GM12878 (cell line): Measurements from ENCODE around the gene CKB. TPM values are rescaled to one million over a fixed set of nuclear protein-coding genes. Genes with fewer than 3 reads are reported as not detected.
A peak's percentile ranks its signal among the peaks of the same experiment; 100 is the strongest.

Source experiments
- ATAC-seq: fragments of 200-7000 bp; cut with Tn5 transposase; 3 replicates; pipeline ENCODE4 v1.9.1; 2020; ENCODE audit warnings: mild to moderate bottlenecking, moderate library complexity
- BruUV-seq: library from RNA; stranded (reverse); fragments of 400-500 nt; replicated peaks from 2 replicates; lab custom pipeline; 2021; lab: Mats Ljungman, UMichigan
- CTCF ChIA-PET: fragments of 300-600 bp; sonication (Branson Sonifier 250); formaldehyde crosslinking; extraction: SDS; loops from one replicate; lab custom pipeline; 2021; ENCODE audit warnings: inconsistent platforms; lab: Yijun Ruan, JAX
- POLR2A ChIA-PET: fragments of 350-600 bp; formaldehyde crosslinking; extraction: SDS; loops from one replicate; lab custom pipeline; 2021; ENCODE audit warnings: inconsistent platforms; lab: Charles Lee
- RAD21 ChIA-PET: fragments of 300-600 bp; sonication (Branson Sonifier 250); formaldehyde crosslinking; loops from one replicate; lab custom pipeline; 2023; ENCODE audit warnings: antibody characterized with exemption; ENCODE audit not compliant: unreplicated experiment; lab: Charles Lee
- SMC1A ChIA-PET: fragments of 300-600 bp; sonication (Branson Sonifier 250); formaldehyde crosslinking; loops from one replicate; lab custom pipeline; 2023; ENCODE audit not compliant: unreplicated experiment, uncharacterized antibody; lab: Charles Lee
- DNase-seq: peaks from one replicate; pipeline ENCODE4 v3.0.0-alpha.2; 2011; ENCODE audit warnings: low read depth, low spot score
- FAIRE-seq: peaks from 3 replicates; lab custom pipeline; 2011; peaks lifted over from hg19 to GRCh38; lab: Jason Lieb, UNC
- H2AFZ ChIP-seq: 2 replicates; pipeline ENCODE4 v1.6.0; 2011; ENCODE audit warnings: low read depth, low read length, control low read depth; ENCODE audit not compliant: control insufficient read depth
- H3K27ac ChIP-seq: 2 replicates; pipeline ENCODE4 v1.5.1; 2011; ENCODE audit warnings: control low read depth; ENCODE audit not compliant: control insufficient read depth, insufficient read depth
- H3K27me3 ChIP-seq, 2 experiments: replicated peaks in 1 of 2; 2 replicates each; pipeline versions ENCODE4 v1.6.0 to v1.6.1; 2011; ENCODE audit warnings: low read length in 1 of 2; ENCODE audit not compliant: control insufficient read depth in 2 of 2, insufficient read depth in 2 of 2
- H3K36me3 ChIP-seq, 2 experiments: 2 replicates each; pipeline ENCODE4 v1.5.1; 2011; ENCODE audit warnings: low read length in 1 of 2; ENCODE audit not compliant: control insufficient read depth in 2 of 2, insufficient read depth in 2 of 2
- H3K4me1 ChIP-seq: 2 replicates; pipeline ENCODE4 v1.6.1; 2011; ENCODE audit warnings: mild to moderate bottlenecking, low read length, moderate library complexity, mixed read lengths; ENCODE audit not compliant: control insufficient read depth, insufficient read depth
- H3K4me2 ChIP-seq: 2 replicates; pipeline ENCODE4 v1.6.0; 2011; ENCODE audit warnings: control low read depth; ENCODE audit not compliant: control insufficient read depth, insufficient read depth
- H3K4me3 ChIP-seq: fragments of 200-600 bp; sonication (generic); 2 replicates; pipeline ENCODE4 v1.5.1; 2016
- H3K79me2 ChIP-seq: 2 replicates; pipeline ENCODE4 v1.6.0; 2011; ENCODE audit warnings: low read length; ENCODE audit not compliant: control insufficient read depth, insufficient read depth
- H3K9ac ChIP-seq: 2 replicates; pipeline ENCODE4 v1.8.0; 2011; ENCODE audit warnings: low read length, control low read depth, mixed read lengths; ENCODE audit not compliant: control insufficient read depth, insufficient read depth
- H3K9me3 ChIP-seq: replicated peaks from 3 replicates; pipeline ENCODE4 v1.5.1; 2011; ENCODE audit warnings: mild to moderate bottlenecking, low read length; ENCODE audit not compliant: control insufficient read depth, insufficient read depth
- H4K20me1 ChIP-seq: 2 replicates; pipeline ENCODE4 v1.6.0; 2011; ENCODE audit not compliant: control insufficient read depth, insufficient read depth
- JUND ChIP-seq: IDR thresholded peaks from 2 replicates; pipeline ENCODE4 v1.6.1; 2012; ENCODE audit warnings: low read depth, mild to moderate bottlenecking, low read length, improper control_type of control experiment, moderate library complexity
- MEF2B ChIP-seq: fragments of 450-650 bp; IDR thresholded peaks from 2 replicates; pipeline ENCODE4 v1.6.1; 2018; ENCODE audit warnings: mild to moderate bottlenecking, moderate library complexity; ENCODE audit not compliant: partially characterized antibody, poor library complexity, severe bottlenecking
- SREBF1 ChIP-seq: IDR thresholded peaks from 2 replicates; pipeline ENCODE4 v1.6.1; 2012; ENCODE audit warnings: mild to moderate bottlenecking, low read length
- WGBS: methylation state at CpG from one replicate; pipeline ENCODE4 v1.1.6; 2016; ENCODE audit warnings: low lambda C conversion rate; ENCODE audit not compliant: insufficient replicate concordance, insufficient coverage; ENCODE audit errors: missing lambda C conversion rate; 5-methylcytosine and 5-hydroxymethylcytosine counted together
- in situ Hi-C: fragments of 300-500 bp; cut with MboI; formaldehyde crosslinking; loops from 9 replicates; pipeline ENCODE4 v1.14.3; 2018; ENCODE audit warnings: mixed read lengths
- intact Hi-C: fragments of 100-400 bp; cut with micrococcal nuclease; formaldehyde crosslinking; loops from one replicate; pipeline ENCODE4 v1.14.2; 2022; ENCODE audit not compliant: unreplicated experiment
- polyA plus RNA-seq, 11 experiments: library from polyadenylated mRNA; depleted of rRNA in 4 of 11; unstranded in 6 of 11; stranded (reverse) in 5 of 11; fragments of >200 nt; fragmentation: Nextera tagmentation in 4 of 11; fragmentation: Illumina TruSeq in 1 of 11; extraction: Ambion mirVana in 4 of 11; extraction: Trizol in 1 of 11; gene quantifications; 1 replicate in 1 of 11; 2 replicates in 10 of 11; pipeline versions ENCODE4 v1.2.1 to v1.2.3, GENCODE V29; 2011 to 2016; ENCODE audit warnings: inconsistent platforms in 2 of 11, missing spikeins in 2 of 11, low read depth in 1 of 11
- total RNA-seq, 4 experiments: library from RNA; depleted of rRNA in 3 of 4; stranded (reverse); fragments of >200 nt in 3 of 4; fragmentation: Illumina TruSeq in 1 of 4; extraction: Trizol in 1 of 4; gene quantifications; 2 replicates each; pipeline versions ENCODE4 v1.2.1 to v1.2.3, GENCODE V29; 2013 to 2021
- TF ChIP-seq, protein P1 (sequence below): fragments of 450-650 bp; IDR thresholded peaks from 2 replicates; pipeline ENCODE4 v1.6.1; 2016; ENCODE audit warnings: mild to moderate bottlenecking

Gene CKB
- total and polyA plus RNA-seq, 10 of the 15 experiments (the other 5 are each of a cell fraction or from before 2014, with no cell fraction given), result 0.40 to 6.1 (median 2.3) TPM

DNA sequence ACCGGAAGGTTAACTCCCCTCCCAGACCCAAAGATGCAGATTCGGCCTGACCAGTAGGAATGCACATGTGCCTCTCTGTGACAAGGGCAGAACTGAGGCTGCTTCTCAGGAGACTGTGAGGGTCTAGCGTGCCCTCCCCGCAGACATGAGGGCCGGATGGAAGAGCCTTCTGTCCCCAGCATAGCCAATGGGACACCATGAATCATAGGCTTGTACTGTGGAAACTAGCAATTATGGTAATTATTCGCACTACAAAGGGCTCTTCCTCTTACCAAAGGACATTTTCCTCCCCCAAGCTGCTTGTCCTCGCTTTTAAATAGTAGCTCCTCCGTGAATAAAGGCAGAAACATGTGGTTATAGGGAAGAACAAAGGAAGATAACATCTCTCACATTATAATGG is 46.3 kb upstream of the CKB start:
- Histone ChIP-seq H3K4me1 (peaks cover 15% of the 10 kb centered on the region), H3K4me2 (no peak overlapping the region), H3K9me3 (no peaks in the 10 kb centered on the region), H4K20me1 (no peaks in the 10 kb centered on the region; the same call in 1 of the 2 replicates), H3K36me3 (no peaks in the 10 kb centered on the region; a peak in 2 of 4 replicates), H3K9ac (no peak overlapping the region), H3K4me3 (no peak overlapping the region), H2AFZ (no peak overlapping the region), H3K27ac (no peak overlapping the region), H3K79me2 (peaks cover 35% of the 10 kb centered on the region), H3K27me3 (no peaks in the 10 kb centered on the region)
- WGBS, result 92% methylated on average over 8 of the region's 8 CpGs
- ChIA-PET POLR2A (interaction anchor here (0.5 kb wide), 2 partner anchors 32 to 243 kb away, joined by 3 to 5 read pairs; no protein-coding TSS in a partner anchor), SMC1A (interaction anchor here (1.1 to 1.6 kb wide), 3 partner anchors 52 to 240 kb away, joined by 3 to 7 read pairs (median 3); no protein-coding TSS in a partner anchor), RAD21 (interaction anchor here (0.9 kb wide), 1 partner anchor 147 kb away, joined by 3 read pairs; the partner anchor contains the start of genes XRCC3 and ZFYVE21), CTCF (interaction anchor here (0.5 to 1.2 kb wide), 5 partner anchors 8 to 239 kb away, joined by 3 read pairs; no protein-coding TSS in a partner anchor)
- no TSS peak for BruUV-seq
- ATAC-seq (no peak), FAIRE-seq (no peak), DNase-seq (no peak)
- TF ChIP-seq SREBF1, result no peak
- in situ Hi-C loops (no loop called here), intact Hi-C loops (no loop called here)

GRCh38 chr14:103563844-103564505 is 41.3 kb upstream of the CKB start:
- Histone ChIP-seq H3K27ac (no peak overlapping the region), H3K36me3 (peaks cover 0 to 9% of the 10 kb centered on the region in 2 experiments; a peak in 2 of 4 replicates), H3K79me2 (peaks cover 78% of the 10 kb centered on the region), H3K9me3 (no peaks in the 10 kb centered on the region), H3K4me2 (peak overlapping the region; percentile 88), H3K4me3 (peak overlapping the region; percentile 97), H4K20me1 (peaks cover 6% of the 10 kb centered on the region; the same call in 1 of the 2 replicates), H3K27me3 (no peaks in the 10 kb centered on the region), H3K9ac (peak overlapping the region; percentile 82; the same call in 1 of the 2 replicates), H3K4me1 (peaks cover 22% of the 10 kb centered on the region), H2AFZ (no peak overlapping the region; the same call in 1 of the 2 replicates)
- intact Hi-C loops (loop anchor here (5.0 kb wide), 1 partner anchor 68 kb away; no protein-coding TSS in a partner anchor), in situ Hi-C loops (no loop called here)
- DNase-seq (no peak), FAIRE-seq (no peak), ATAC-seq (no peak)
- ChIA-PET CTCF (interaction anchor here (0.6 to 0.8 kb wide), 3 partner anchors 45 to 1228 kb away, joined by 3 to 4 read pairs (median 3); no protein-coding TSS in a partner anchor), RAD21 (interaction anchor here (0.6 kb wide), 1 partner anchor 44 kb away, joined by 3 read pairs; no protein-coding TSS in a partner anchor), POLR2A (interaction anchor here (0.5 to 1.6 kb wide), 6 partner anchors 37 to 228 kb away, joined by 4 to 5 read pairs (median 4); no protein-coding TSS in a partner anchor), SMC1A (interaction anchor here (0.6 to 1.6 kb wide), 6 partner anchors 10 to 245 kb away, joined by 3 to 5 read pairs (median 4); no protein-coding TSS in a partner anchor)
- no TSS peak for BruUV-seq
- TF ChIP-seq, protein P1, sequence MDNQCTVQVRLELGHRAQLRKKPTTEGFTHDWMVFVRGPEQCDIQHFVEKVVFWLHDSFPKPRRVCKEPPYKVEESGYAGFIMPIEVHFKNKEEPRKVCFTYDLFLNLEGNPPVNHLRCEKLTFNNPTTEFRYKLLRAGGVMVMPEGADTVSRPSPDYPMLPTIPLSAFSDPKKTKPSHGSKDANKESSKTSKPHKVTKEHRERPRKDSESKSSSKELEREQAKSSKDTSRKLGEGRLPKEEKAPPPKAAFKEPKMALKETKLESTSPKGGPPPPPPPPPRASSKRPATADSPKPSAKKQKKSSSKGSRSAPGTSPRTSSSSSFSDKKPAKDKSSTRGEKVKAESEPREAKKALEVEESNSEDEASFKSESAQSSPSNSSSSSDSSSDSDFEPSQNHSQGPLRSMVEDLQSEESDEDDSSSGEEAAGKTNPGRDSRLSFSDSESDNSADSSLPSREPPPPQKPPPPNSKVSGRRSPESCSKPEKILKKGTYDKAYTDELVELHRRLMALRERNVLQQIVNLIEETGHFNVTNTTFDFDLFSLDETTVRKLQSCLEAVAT, result peak; percentile 89
- TF ChIP-seq JUND (no peak), MEF2B (no peak)
- 46% methylated on average over 21 of the region's 21 CpGs for WGBS
